ENCODE measurements around the gene MTMR8.

Gene MTMR8

GRCh38 chrX:64291123-64291522 is 104.1 kb downstream of the MTMR8 start:
- FAIRE-seq = no peak

GRCh38 chrX:64265265-64265664 is 130.0 kb downstream of the MTMR8 start:
- FAIRE-seq = no peak

GRCh38 chrX:64230123-64230970 is 164.9 kb downstream of the MTMR8 start, which contains the start of gene ASB12:
ASB12 (minus strand) TSS chrX:64230607; CDS start chrX:64225650, 4,957 bp downstream.
- FAIRE-seq = no peak

- FAIRE-seq = no peak
These were observed 166.1 kb downstream of the MTMR8 start for GRCh38 chrX:64229154-64229553.

Data from G401.6 (cell line).